ENCODE data around the gene CHN1. TPM values are rescaled to one million over a fixed set of nuclear protein-coding genes. Genes with fewer than 3 reads are reported as not detected.

The CHN1 gene
- total RNA-seq, 2 experiments from 2014 or later = 0.62 to 1.2 TPM

GRCh38 chr2:174858745-174859144 lies 146.4 kb downstream of the CHN1 start:
- H3K36me3 Mint-ChIP-seq (ENCODE audit: low read depth) = no peaks in the 10 kb centered on the region
- no peak for DNase-seq
- no peaks in the 10 kb centered on the region for H3K9me3 Mint-ChIP-seq
- no peak overlapping the region for H3K27ac Mint-ChIP-seq
- H3K27me3 Mint-ChIP-seq = no peaks in the 10 kb centered on the region
- H3K4me3 Mint-ChIP-seq = no peak overlapping the region
- no peaks in the 10 kb centered on the region for H3K4me1 Mint-ChIP-seq
- ChIA-PET POLR2A (no interaction called here), CTCF (interaction anchor here (0.6 kb wide), 1 partner anchor 1125 kb away, joined by 3 read pairs; no protein-coding TSS in a partner anchor)

- ChIA-PET CTCF (interaction anchor here (1.1 kb wide), 1 partner anchor 10 kb away, joined by 3 read pairs; no protein-coding TSS in a partner anchor), POLR2A (no interaction called here)
- H3K4me3 Mint-ChIP-seq = no peak overlapping the region
- no peaks in the 10 kb centered on the region for H3K9me3 Mint-ChIP-seq
- no peaks in the 10 kb centered on the region for H3K36me3 Mint-ChIP-seq (ENCODE audit: low read depth)
- no peak overlapping the region for H3K27ac Mint-ChIP-seq
- DNase-seq = no peak
- H3K27me3 Mint-ChIP-seq = no peaks in the 10 kb centered on the region
- no peaks in the 10 kb centered on the region for H3K4me1 Mint-ChIP-seq
These were observed 148.7 kb downstream of the CHN1 start for GRCh38 chr2:174856447-174856846.

GRCh38 chr2:174846941-174847938 lies 157.9 kb downstream of the CHN1 start:
- Mint-ChIP-seq H3K9me3 (no peaks in the 10 kb centered on the region), H3K27me3 (no peaks in the 10 kb centered on the region), H3K36me3 (ENCODE audit: low read depth) (no peaks in the 10 kb centered on the region), H3K27ac (no peak overlapping the region), H3K4me1 (no peaks in the 10 kb centered on the region), H3K4me3 (no peak overlapping the region)
- DNase-seq = no peak
- POLR2A ChIA-PET = no interaction called here
- CTCF ChIA-PET = no interaction called here

- H3K27ac Mint-ChIP-seq = no peak overlapping the region
- H3K4me3 Mint-ChIP-seq = no peak overlapping the region
- CTCF ChIA-PET = interaction anchor here (0.8 kb wide), 1 partner anchor 51 kb away, joined by 3 read pairs; no protein-coding TSS in a partner anchor
These were observed 159.0 kb downstream of the CHN1 start for GRCh38 chr2:174846218-174846617.

GRCh38 chr2:174844295-174844708 lies 160.9 kb downstream of the CHN1 start:
- POLR2A ChIA-PET = no interaction called here

More at GRCh38 chr2:174846218-174846617, 159.0 kb downstream of the CHN1 start:
- Mint-ChIP-seq H3K9me3 (no peaks in the 10 kb centered on the region), H3K36me3 (ENCODE audit: low read depth) (no peaks in the 10 kb centered on the region), H3K4me1 (no peaks in the 10 kb centered on the region), H3K27me3 (no peaks in the 10 kb centered on the region)
- DNase-seq = no peak
- POLR2A ChIA-PET = no interaction called here

GRCh38 chr2:174842496-174842895 lies 162.7 kb downstream of the CHN1 start:
- H3K4me3 Mint-ChIP-seq = no peak overlapping the region
- ChIA-PET POLR2A (no interaction called here), CTCF (no interaction called here)
- H3K4me1 Mint-ChIP-seq = no peaks in the 10 kb centered on the region
- no peaks in the 10 kb centered on the region for H3K27me3 Mint-ChIP-seq
- no peaks in the 10 kb centered on the region for H3K36me3 Mint-ChIP-seq (ENCODE audit: low read depth)
- H3K27ac Mint-ChIP-seq = no peak overlapping the region
- no peaks in the 10 kb centered on the region for H3K9me3 Mint-ChIP-seq
- DNase-seq = no peak

More at GRCh38 chr2:174844295-174844708, 160.9 kb downstream of the CHN1 start:
- H3K4me3 Mint-ChIP-seq = no peak overlapping the region
- H3K27ac Mint-ChIP-seq = no peak overlapping the region
- CTCF ChIA-PET = no interaction called here
- no peaks in the 10 kb centered on the region for H3K4me1 Mint-ChIP-seq
- no peaks in the 10 kb centered on the region for H3K9me3 Mint-ChIP-seq
- DNase-seq = no peak
- no peaks in the 10 kb centered on the region for H3K36me3 Mint-ChIP-seq (ENCODE audit: low read depth)
- no peaks in the 10 kb centered on the region for H3K27me3 Mint-ChIP-seq

- ChIA-PET POLR2A (no interaction called here), CTCF (no interaction called here)
- Mint-ChIP-seq H3K4me1 (no peaks in the 10 kb centered on the region), H3K36me3 (ENCODE audit: low read depth) (no peaks in the 10 kb centered on the region), H3K9me3 (no peaks in the 10 kb centered on the region), H3K4me3 (no peak overlapping the region), H3K27ac (no peak overlapping the region), H3K27me3 (no peaks in the 10 kb centered on the region)
- DNase-seq = no peak
These were observed 163.2 kb downstream of the CHN1 start for GRCh38 chr2:174841936-174842335.

GRCh38 chr2:174841350-174841749 lies 163.8 kb downstream of the CHN1 start:
- H3K27me3 Mint-ChIP-seq = no peaks in the 10 kb centered on the region
- DNase-seq = no peak
- H3K4me1 Mint-ChIP-seq = no peaks in the 10 kb centered on the region
- no peak overlapping the region for H3K4me3 Mint-ChIP-seq
- H3K36me3 Mint-ChIP-seq (ENCODE audit: low read depth) = no peaks in the 10 kb centered on the region
- ChIA-PET POLR2A (no interaction called here), CTCF (no interaction called here)
- H3K9me3 Mint-ChIP-seq = no peaks in the 10 kb centered on the region
- no peak overlapping the region for H3K27ac Mint-ChIP-seq

- Mint-ChIP-seq H3K4me3 (no peak overlapping the region), H3K27ac (no peak overlapping the region), H3K4me1 (peaks cover 8% of the 10 kb centered on the region), H3K27me3 (no peaks in the 10 kb centered on the region), H3K36me3 (ENCODE audit: low read depth) (no peaks in the 10 kb centered on the region), H3K9me3 (peaks cover 3% of the 10 kb centered on the region)
- CTCF ChIA-PET = interaction anchor here (0.6 kb wide), 1 partner anchor 608 kb away, joined by 5 read pairs; no protein-coding TSS in a partner anchor
- DNase-seq = no peak
- POLR2A ChIA-PET = no interaction called here
These were observed 164.7 kb downstream of the CHN1 start for GRCh38 chr2:174840436-174840835.

- no peak for DNase-seq
- POLR2A ChIA-PET = no interaction called here
- Mint-ChIP-seq H3K9me3 (peaks cover 6% of the 10 kb centered on the region), H3K36me3 (ENCODE audit: low read depth) (no peaks in the 10 kb centered on the region), H3K27ac (no peak overlapping the region), H3K27me3 (no peaks in the 10 kb centered on the region), H3K4me3 (no peak overlapping the region), H3K4me1 (peaks cover 9% of the 10 kb centered on the region)
- CTCF ChIA-PET = interaction anchor here (0.6 kb wide), 1 partner anchor 609 kb away, joined by 5 read pairs; no protein-coding TSS in a partner anchor
These were observed 165.5 kb downstream of the CHN1 start for GRCh38 chr2:174839662-174840061.

GRCh38 chr2:174836995-174837390 lies 168.2 kb downstream of the CHN1 start:
- ChIA-PET POLR2A (no interaction called here), CTCF (no interaction called here)
- peaks cover 17% of the 10 kb centered on the region for H3K9me3 Mint-ChIP-seq
- H3K4me1 Mint-ChIP-seq = peaks cover 21% of the 10 kb centered on the region
- H3K36me3 Mint-ChIP-seq (ENCODE audit: low read depth) = peaks cover 7% of the 10 kb centered on the region
- no peaks in the 10 kb centered on the region for H3K27me3 Mint-ChIP-seq
- no peak overlapping the region for H3K4me3 Mint-ChIP-seq
- no peak overlapping the region for H3K27ac Mint-ChIP-seq
- DNase-seq = no peak

- no peak for DNase-seq
- H3K27ac Mint-ChIP-seq = no peak overlapping the region
- H3K9me3 Mint-ChIP-seq = peaks cover 17% of the 10 kb centered on the region
- peaks cover 21% of the 10 kb centered on the region for H3K4me1 Mint-ChIP-seq
- no peak overlapping the region for H3K4me3 Mint-ChIP-seq
- H3K27me3 Mint-ChIP-seq = no peaks in the 10 kb centered on the region
- peaks cover 7% of the 10 kb centered on the region for H3K36me3 Mint-ChIP-seq (ENCODE audit: low read depth)
- CTCF ChIA-PET = no interaction called here
- POLR2A ChIA-PET = no interaction called here
These were observed 168.7 kb downstream of the CHN1 start for GRCh38 chr2:174836377-174836994.

GRCh38 chr2:174835797-174836255 lies 169.4 kb downstream of the CHN1 start:
- CTCF ChIA-PET = no interaction called here
- Mint-ChIP-seq H3K4me3 (no peak overlapping the region), H3K4me1 (peaks cover 21% of the 10 kb centered on the region), H3K9me3 (peaks cover 17% of the 10 kb centered on the region), H3K27me3 (no peaks in the 10 kb centered on the region), H3K27ac (no peak overlapping the region), H3K36me3 (ENCODE audit: low read depth) (peaks cover 7% of the 10 kb centered on the region)
- DNase-seq = no peak
- POLR2A ChIA-PET = no interaction called here

Measured in activated CD4-positive, alpha-beta T cell treated with anti-CD3 and anti-CD28 coated beads, Interleukin-2, amount 10 ng/mL, durations not matched to agents 7 days and 5 days (primary cell).